OCI-LY7 (cell line): ENCODE data around the gene CELF1. TPM values are rescaled to one million over a fixed set of nuclear protein-coding genes. Genes with fewer than 3 reads are reported as not detected.
"Not testable (repeated sequence)": the region's sequence is repeated elsewhere in the genome, so short reads cannot be mapped to it uniquely, and the experiment has no call there.

Experiments
- BruUV-seq: library from RNA; stranded (reverse); fragments of 400-500 nt; replicated peaks from 2 replicates; lab custom pipeline; 2021; lab: Mats Ljungman, UMichigan
- CTCF ChIA-PET: fragments of 300-600 bp; sonication (Branson Sonifier 250); formaldehyde crosslinking; loops from one replicate; lab custom pipeline; 2022; ENCODE audit warnings: antibody characterized with exemption; ENCODE audit not compliant: unreplicated experiment; lab: Charles Lee
- POLR2A ChIA-PET: fragments of 300-600 bp; sonication (Branson Sonifier 250); formaldehyde crosslinking; loops from one replicate; lab custom pipeline; 2022; ENCODE audit warnings: antibody characterized with exemption; lab: Charles Lee
- DNase-seq: peaks from one replicate; pipeline ENCODE4 v3.0.0-alpha.2; 2015; ENCODE audit warnings: low spot score
- H2AFZ ChIP-seq: fragments of 200-600 bp; sonication (generic), shearing (Covaris generic); 2 replicates; pipeline ENCODE4 v1.6.1; 2014; ENCODE audit warnings: mild to moderate bottlenecking, antibody characterized with exemption, low read length, moderate library complexity
- H3K27ac ChIP-seq: fragments of 200-600 bp; sonication (generic); 2 replicates; pipeline ENCODE4 v1.5.1; 2014; ENCODE audit warnings: mixed run types, low read depth, mild to moderate bottlenecking, moderate library complexity, low read length, inconsistent platforms; ENCODE audit not compliant: poor library complexity, severe bottlenecking
- H3K36me3 ChIP-seq: fragments of 200-600 bp; sonication (generic); 2 replicates; pipeline ENCODE4 v1.6.1; 2014; ENCODE audit warnings: mild to moderate bottlenecking, antibody characterized with exemption, low read length, moderate library complexity, mixed read lengths; ENCODE audit not compliant: insufficient read depth
- H3K4me1 ChIP-seq: fragments of 200-600 bp; sonication (generic); 2 replicates; pipeline ENCODE4 v1.5.1; 2014; ENCODE audit warnings: mild to moderate bottlenecking, low read length; ENCODE audit not compliant: insufficient read depth, poor library complexity, severe bottlenecking
- H3K4me2 ChIP-seq: fragments of 200-600 bp; sonication (generic); 2 replicates; pipeline ENCODE4 v1.6.1; 2014; ENCODE audit warnings: mild to moderate bottlenecking, low read length
- H3K4me3 ChIP-seq: fragments of 200-600 bp; sonication (generic); 2 replicates; pipeline ENCODE4 v1.5.1; 2014; ENCODE audit warnings: mild to moderate bottlenecking, low read depth, low read length; ENCODE audit not compliant: poor library complexity, severe bottlenecking
- H3K79me2 ChIP-seq: fragments of 200-600 bp; sonication (generic); 2 replicates; pipeline ENCODE4 v1.6.1; 2016; ENCODE audit warnings: low read depth, mild to moderate bottlenecking, low read length, moderate library complexity, mixed read lengths; ENCODE audit not compliant: insufficient read depth
- H3K9me2 ChIP-seq: fragments of 200-600 bp; sonication (generic); 2 replicates; pipeline ENCODE4 v1.6.1; 2016; ENCODE audit warnings: mild to moderate bottlenecking, low read length, mixed read lengths; ENCODE audit not compliant: insufficient read depth
- H3K9me3 ChIP-seq: fragments of 200-600 bp; sonication (generic); 2 replicates; pipeline ENCODE4 v1.6.1; 2014; ENCODE audit warnings: mild to moderate bottlenecking, mixed run types, low read length, mixed read lengths
- H4K20me1 ChIP-seq: fragments of 200-600 bp; sonication (generic); 2 replicates; pipeline ENCODE4 v1.6.1; 2014; ENCODE audit warnings: mild to moderate bottlenecking, antibody characterized with exemption, low read length, moderate library complexity, mixed read lengths; ENCODE audit not compliant: insufficient read depth
- EZH2phosphoT487 ChIP-seq: fragments of 200-600 bp; sonication (generic); IDR thresholded peaks from 2 replicates; pipeline ENCODE4 v1.6.1; 2018; ENCODE audit warnings: low read depth, borderline replicate concordance, mild to moderate bottlenecking, mixed run types, antibody characterized with exemption, low read length, moderate library complexity, mixed read lengths
- intact Hi-C: fragments of 100-400 bp; cut with micrococcal nuclease; formaldehyde crosslinking; loops from one replicate; pipeline ENCODE4 v1.10.0; 2022; ENCODE audit not compliant: unreplicated experiment
- total RNA-seq, 2 experiments: library from RNA; depleted of rRNA in 1 of 2; stranded (reverse); fragments of >200 nt in 1 of 2; shearing (Covaris generic) in 1 of 2; gene quantifications; 2 replicates each; pipeline ENCODE4 v1.2.3, GENCODE V29; 2014 to 2022
- TF ChIP-seq, protein P1 (sequence below): fragments of 200-600 bp; sonication (generic); conservative IDR thresholded peaks from 2 replicates; pipeline ENCODE4 v1.5.1; 2014; ENCODE audit warnings: mild to moderate bottlenecking, antibody characterized with exemption, low read length, moderate library complexity, mixed read lengths

CELF1 gene
- total RNA-seq, 2 experiments from 2014 or later: 87.4 to 143 TPM

DNA sequence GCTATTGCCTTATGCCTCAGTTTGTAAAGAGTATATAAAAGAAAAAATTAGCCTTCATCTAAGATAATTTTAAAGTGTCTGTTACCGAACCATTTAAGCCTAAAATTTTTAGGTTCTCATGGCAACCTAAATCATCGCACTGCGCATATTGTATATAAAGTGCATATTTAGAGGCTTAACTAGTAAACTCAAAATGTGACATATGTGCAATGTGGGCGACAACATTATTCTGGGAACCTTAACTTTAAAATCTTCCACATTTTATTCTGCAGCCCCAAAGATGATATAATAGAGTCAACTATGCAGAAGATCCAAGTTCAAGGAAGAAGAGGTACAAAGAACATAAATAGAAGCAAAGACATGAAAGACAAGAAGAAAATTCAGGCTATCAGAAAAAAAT is 23.0 kb downstream of the CELF1 start:
- Histone ChIP-seq H3K79me2 (peaks cover 98% of the 10 kb centered on the region), H3K4me3 (no peak overlapping the region), H3K9me3 (no peaks in the 10 kb centered on the region), H3K27ac (no peak overlapping the region), H3K36me3 (peaks cover 57% of the 10 kb centered on the region; the same call in 1 of the 2 replicates), H3K4me2 (no peak overlapping the region), H4K20me1 (peaks cover 18% of the 10 kb centered on the region; the same call in 1 of the 2 replicates), H3K4me1 (peaks cover 7% of the 10 kb centered on the region), H2AFZ (no peak overlapping the region), H3K9me2 (no peaks in the 10 kb centered on the region)
- POLR2A ChIA-PET: interaction anchor here (0.6 kb wide), 1 partner anchor 176 kb away, joined by 3 read pairs; no protein-coding TSS in a partner anchor
- TF ChIP-seq, protein P1, sequence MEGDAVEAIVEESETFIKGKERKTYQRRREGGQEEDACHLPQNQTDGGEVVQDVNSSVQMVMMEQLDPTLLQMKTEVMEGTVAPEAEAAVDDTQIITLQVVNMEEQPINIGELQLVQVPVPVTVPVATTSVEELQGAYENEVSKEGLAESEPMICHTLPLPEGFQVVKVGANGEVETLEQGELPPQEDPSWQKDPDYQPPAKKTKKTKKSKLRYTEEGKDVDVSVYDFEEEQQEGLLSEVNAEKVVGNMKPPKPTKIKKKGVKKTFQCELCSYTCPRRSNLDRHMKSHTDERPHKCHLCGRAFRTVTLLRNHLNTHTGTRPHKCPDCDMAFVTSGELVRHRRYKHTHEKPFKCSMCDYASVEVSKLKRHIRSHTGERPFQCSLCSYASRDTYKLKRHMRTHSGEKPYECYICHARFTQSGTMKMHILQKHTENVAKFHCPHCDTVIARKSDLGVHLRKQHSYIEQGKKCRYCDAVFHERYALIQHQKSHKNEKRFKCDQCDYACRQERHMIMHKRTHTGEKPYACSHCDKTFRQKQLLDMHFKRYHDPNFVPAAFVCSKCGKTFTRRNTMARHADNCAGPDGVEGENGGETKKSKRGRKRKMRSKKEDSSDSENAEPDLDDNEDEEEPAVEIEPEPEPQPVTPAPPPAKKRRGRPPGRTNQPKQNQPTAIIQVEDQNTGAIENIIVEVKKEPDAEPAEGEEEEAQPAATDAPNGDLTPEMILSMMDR: no peak
- TF ChIP-seq EZH2phosphoT487: no peak
- no TSS peak for BruUV-seq
- DNase-seq: no peak
- intact Hi-C loops: no loop called here
- CTCF ChIA-PET: no interaction called here

- ChIA-PET POLR2A (interaction anchor here (1.8 kb wide), 1 partner anchor 13 kb away, joined by 4 read pairs; no protein-coding TSS in a partner anchor), CTCF (no interaction called here)
- peaks cover 27% of the 10 kb centered on the region for H3K4me1 ChIP-seq
- no peak overlapping the region for H2AFZ ChIP-seq
- intact Hi-C loops: no loop called here
- peaks cover 42% of the 10 kb centered on the region; the same call in 1 of the 2 replicates for H3K36me3 ChIP-seq
- H3K27ac ChIP-seq: no peak overlapping the region
- no peak for DNase-seq
- peaks cover 98% of the 10 kb centered on the region for H3K79me2 ChIP-seq
- no peak overlapping the region for H3K4me3 ChIP-seq
- BruUV-seq: no TSS peak
- peaks cover 29% of the 10 kb centered on the region for H4K20me1 ChIP-seq
- no peak overlapping the region for H3K4me2 ChIP-seq
- H3K9me2 ChIP-seq: no peaks in the 10 kb centered on the region
- H3K9me3 ChIP-seq: no peaks in the 10 kb centered on the region
- no peak for TF ChIP-seq EZH2phosphoT487
- TF ChIP-seq, protein P1: no peak
Observed at GRCh38 chr11:47527186-47527585, 25.7 kb downstream of the CELF1 start.

- H3K4me3 ChIP-seq, H2AFZ ChIP-seq, H3K4me2 ChIP-seq, BruUV-seq, H3K9me2 ChIP-seq, DNase-seq, H3K9me3 ChIP-seq, H3K27ac ChIP-seq, intact Hi-C loops, CTCF ChIA-PET: not testable (repeated sequence)
- peaks cover 98% of the 10 kb centered on the region for H3K79me2 ChIP-seq
- peaks cover 27% of the 10 kb centered on the region for H3K4me1 ChIP-seq
- peaks cover 32% of the 10 kb centered on the region for H4K20me1 ChIP-seq
- POLR2A ChIA-PET: interaction anchor here (0.7 to 0.9 kb wide), 2 partner anchors 39 to 312 kb away, joined by 4 to 6 read pairs; no protein-coding TSS in a partner anchor
- H3K36me3 ChIP-seq: peaks cover 41% of the 10 kb centered on the region; the same call in 1 of the 2 replicates
Observed at GRCh38 chr11:47526032-47526431, 26.9 kb downstream of the CELF1 start.
